Choroid plexus epithelial cell (primary cell): ENCODE measurements around the gene TNP1.

Experiments used
- DNase-seq: peaks from one replicate; pipeline ENCODE4 v3.0.0-alpha.2; 2010; ENCODE audit warnings: low read depth
- H3K4me3 ChIP-seq: 2 replicates; pipeline ENCODE4 v1.5.1; 2011; ENCODE audit warnings: low read depth, mild to moderate bottlenecking, control low read depth, low read length, moderate library complexity
- CTCF ChIP-seq: conservative IDR thresholded peaks from 2 replicates; pipeline ENCODE4 v1.5.1; 2011; ENCODE audit warnings: low read depth, mild to moderate bottlenecking, control low read depth, inconsistent platforms, low read length, moderate library complexity

Gene TNP1

GRCh38 chr2:216877085-216877484 lies 17.2 kb upstream of the TNP1 start:
- H3K4me3 ChIP-seq = no peak overlapping the region
- peak; percentile 39 for TF ChIP-seq CTCF
- peak; percentile 17 for DNase-seq

- no peak for TF ChIP-seq CTCF
- DNase-seq = no peak
- H3K4me3 ChIP-seq = no peak overlapping the region
Observed at GRCh38 chr2:216875862-216876261, 16.0 kb upstream of the TNP1 start.

- DNase-seq = no peak
- no peak for TF ChIP-seq CTCF
Observed at GRCh38 chr2:216873573-216873972, 13.7 kb upstream of the TNP1 start.

GRCh38 chr2:216872624-216873023 lies 12.8 kb upstream of the TNP1 start:
- no peak for DNase-seq
- no peak for TF ChIP-seq CTCF
- no peak overlapping the region for H3K4me3 ChIP-seq

More at GRCh38 chr2:216873573-216873972, 13.7 kb upstream of the TNP1 start:
- H3K4me3 ChIP-seq = no peak overlapping the region

- H3K4me3 ChIP-seq = no peak overlapping the region
- no peak for TF ChIP-seq CTCF
- DNase-seq = no peak
Observed at GRCh38 chr2:216872040-216872439, 12.2 kb upstream of the TNP1 start.

- no peak for TF ChIP-seq CTCF
- DNase-seq = no peak
- H3K4me3 ChIP-seq = no peak overlapping the region
Observed at GRCh38 chr2:216871333-216871934, 11.6 kb upstream of the TNP1 start.
